GM10266 (cell line): ENCODE data around the gene MRS2.

Experiments
- DNase-seq: peaks from one replicate; pipeline ENCODE4 v3.0.0; 2012; ENCODE audit errors: extremely low spot score
- CTCF ChIP-seq: IDR thresholded peaks from 2 replicates; pipeline ENCODE4 v1.5.1; 2012; ENCODE audit warnings: mild to moderate bottlenecking, low read depth; ENCODE audit not compliant: control insufficient read depth, insufficient read depth; ENCODE audit errors: missing control alignments

MRS2 gene

DNA sequence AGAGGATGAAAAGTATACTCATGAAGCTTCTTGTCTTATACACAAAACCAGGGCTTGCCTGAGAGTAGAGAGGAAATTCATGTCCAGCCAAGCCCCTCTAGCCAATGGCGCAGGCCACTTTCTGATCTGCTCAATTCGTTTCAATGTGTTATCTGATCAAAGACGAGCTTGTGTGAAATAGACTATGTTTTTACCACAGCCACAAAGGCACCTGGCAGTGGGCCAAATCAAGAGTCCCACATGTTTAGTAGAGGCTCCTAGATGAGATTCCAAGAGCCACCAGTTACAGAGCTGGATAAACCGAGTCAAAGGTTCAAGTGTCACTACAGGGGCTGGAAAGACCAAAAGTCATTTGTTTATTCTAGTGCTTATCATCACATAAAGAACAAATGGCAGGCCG is 51.7 kb downstream of the MRS2 start:
- no peak for TF ChIP-seq CTCF
- no peak for DNase-seq

- DNase-seq: no peak
- no peak for TF ChIP-seq CTCF
Observed at GRCh38 chr6:24455061-24455460, 52.3 kb downstream of the MRS2 start.

DNA sequence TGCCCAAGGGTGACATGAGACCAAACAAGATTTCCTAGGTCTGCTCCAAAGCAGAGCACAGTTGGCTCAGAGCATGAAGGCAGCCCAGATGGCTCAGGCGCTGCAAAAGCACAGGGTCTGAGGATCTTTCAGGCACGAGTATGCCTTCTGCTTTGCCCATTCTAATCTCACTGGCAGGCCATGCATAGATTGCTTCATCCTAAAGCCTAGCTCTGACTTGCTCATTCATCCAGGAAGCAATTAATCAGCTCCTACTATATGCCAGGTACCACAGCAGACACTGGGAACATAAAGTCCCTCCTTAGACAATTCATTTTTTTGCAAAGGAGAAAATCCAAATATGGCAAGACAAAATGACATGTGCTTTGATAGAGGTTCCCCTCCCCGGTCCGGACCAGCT is 55.4 kb downstream of the MRS2 start:
- DNase-seq: no peak
- TF ChIP-seq CTCF: no peak

DNA sequence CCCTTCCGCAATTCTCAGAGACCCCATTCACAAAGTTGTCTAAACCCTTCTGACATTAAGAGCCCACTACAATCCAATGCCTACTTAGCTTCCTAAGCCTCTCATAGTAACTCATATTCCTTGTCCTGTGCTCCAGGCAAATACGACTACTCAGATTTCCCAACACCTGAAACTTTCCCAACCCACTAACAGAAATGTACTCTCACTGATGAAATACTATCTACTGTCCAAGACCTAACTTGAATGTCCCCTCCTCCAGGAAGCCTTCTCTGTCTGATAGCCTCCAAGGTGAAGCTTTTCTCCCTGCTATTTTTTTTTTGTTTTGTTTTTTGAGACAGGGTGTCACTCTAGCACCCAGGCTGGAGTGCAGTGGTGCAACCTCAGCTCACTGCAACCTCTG is 56.2 kb downstream of the MRS2 start:
- TF ChIP-seq CTCF: no peak
- DNase-seq: no peak

- no peak for TF ChIP-seq CTCF
- DNase-seq: no peak
Observed at GRCh38 chr6:24460966-24461365, 58.2 kb downstream of the MRS2 start.

- TF ChIP-seq CTCF: no peak
- no peak for DNase-seq
Observed at GRCh38 chr6:24464253-24465038, 61.7 kb downstream of the MRS2 start.

GRCh38 chr6:24469811-24470210 is 67.1 kb downstream of the MRS2 start:
- no peak for DNase-seq
- TF ChIP-seq CTCF: no peak
